Suprapubic skin (tissue), 4 donors: Measurements from ENCODE around the gene NOS3. TPM values are rescaled to one million over a fixed set of nuclear protein-coding genes. Genes with fewer than 3 reads are reported as not detected.

Source experiments
- DNase-seq, 2 donors: peaks; one replicate each; pipeline ENCODE4 v3.0.0-alpha.2; 2019; ENCODE audit warnings: low spot score in 2 of 2
- H3K27ac ChIP-seq: fragments of 200-600 bp; sonication (generic); one replicate; pipeline ENCODE4 v1.5.1; 2019
- H3K27me3 ChIP-seq: fragments of 200-600 bp; sonication (generic); one replicate; pipeline ENCODE4 v1.5.1; 2019
- H3K36me3 ChIP-seq: fragments of 200-600 bp; sonication (generic); one replicate; pipeline ENCODE4 v1.5.1; 2019
- H3K4me1 ChIP-seq: fragments of 200-600 bp; sonication (generic); one replicate; pipeline ENCODE4 v1.5.1; 2019
- H3K4me3 ChIP-seq: fragments of 200-600 bp; sonication (generic); one replicate; pipeline ENCODE4 v1.5.1; 2019; ENCODE audit warnings: mild to moderate bottlenecking
- H3K9me3 ChIP-seq: fragments of 200-600 bp; sonication (generic); one replicate; pipeline ENCODE4 v1.5.1; 2019
- EP300 ChIP-seq: sonication (generic); formaldehyde crosslinking; IDR thresholded peaks from one replicate; pipeline ENCODE4 v1.6.1; 2017; ENCODE audit warnings: antibody characterized with exemption
- POLR2A ChIP-seq, 2 donors: fragments of 450-650 bp; IDR thresholded peaks; one replicate each; pipeline ENCODE4 v1.6.1; 2017; ENCODE audit warnings: antibody characterized with exemption in 2 of 2, mild to moderate bottlenecking in 2 of 2, moderate library complexity in 2 of 2
- POLR2AphosphoS5 ChIP-seq, 3 donors: sonication (generic); formaldehyde crosslinking; IDR thresholded peaks; one replicate each; pipeline ENCODE4 v1.6.1; 2017; ENCODE audit warnings: antibody characterized with exemption in 3 of 3
- WGBS: methylation state at CpG from one replicate; pipeline ENCODE4 v1.1.5; 2018; 5-methylcytosine and 5-hydroxymethylcytosine counted together
- total RNA-seq, 4 donors: library from RNA; depleted of rRNA; stranded (reverse); fragments of >200 nt; gene quantifications; one replicate each; pipeline ENCODE4 v1.1.0, GENCODE V29; 2016
- TF ChIP-seq, protein P1 (sequence below), 2 donors: fragments of 200-600 bp in 1 of 2; fragments of 450-650 bp in 1 of 2; sonication (generic) in 1 of 2; IDR thresholded peaks; one replicate each; pipeline ENCODE4 v1.5.1; 2016 to 2019; ENCODE audit warnings: antibody characterized with exemption in 2 of 2, mild to moderate bottlenecking in 1 of 2, moderate library complexity in 1 of 2

The NOS3 gene
- total RNA-seq, 4 donors from 2014 or later: 2.6 to 10.9 (median 6.8) TPM

DNA sequence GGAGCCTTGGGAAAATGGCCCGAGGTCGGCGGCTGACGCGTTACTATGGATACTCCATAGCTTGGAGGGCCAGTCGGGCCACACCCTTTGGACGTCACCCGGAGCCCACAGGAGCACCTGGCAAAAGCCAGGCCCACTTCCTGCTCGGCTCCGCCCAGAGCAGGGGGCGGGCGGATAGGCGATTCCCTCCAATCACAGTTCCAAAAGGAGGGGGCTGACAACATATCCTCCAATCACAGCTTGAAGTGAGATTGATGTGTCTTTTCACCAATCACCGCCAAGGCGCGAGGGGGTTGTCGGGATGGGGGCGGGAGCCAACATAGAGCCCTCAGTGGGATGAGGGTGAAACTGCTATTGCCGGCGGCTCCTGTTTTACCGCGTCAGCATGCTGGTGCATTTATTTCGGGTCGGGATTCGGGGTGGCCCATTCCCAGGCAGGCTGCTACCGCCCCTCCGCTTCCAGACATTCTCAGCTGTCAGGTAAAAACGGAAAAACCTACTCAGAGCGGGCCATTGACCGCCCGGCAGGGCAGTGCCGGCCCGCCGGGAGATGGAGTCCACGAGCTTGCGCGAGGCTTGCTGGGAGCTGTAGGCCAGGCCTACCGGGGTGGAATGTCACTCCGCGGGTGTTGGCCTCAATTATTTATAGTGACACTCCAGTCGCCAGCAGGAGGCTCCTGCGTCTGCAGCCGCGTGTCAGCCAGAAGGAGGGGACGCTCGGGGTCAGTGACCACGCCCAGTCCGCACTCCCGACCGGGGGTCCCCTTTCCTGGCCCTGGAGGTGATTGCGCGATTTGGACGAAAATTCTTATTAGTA lies 37.5 kb downstream of the NOS3 start, which contains the start of gene ABCB8:
Gene ABCB8 (plus strand): TSS at position 320 of the 817 bp plus-strand sequence. CDS start 66 bp downstream, at position 386.
- peak within 1 kb of the TSS; percentile 74 for H3K4me3 ChIP-seq
- H3K9me3 ChIP-seq: no peaks in the 10 kb centered on the region
- TF ChIP-seq, protein P1, sequence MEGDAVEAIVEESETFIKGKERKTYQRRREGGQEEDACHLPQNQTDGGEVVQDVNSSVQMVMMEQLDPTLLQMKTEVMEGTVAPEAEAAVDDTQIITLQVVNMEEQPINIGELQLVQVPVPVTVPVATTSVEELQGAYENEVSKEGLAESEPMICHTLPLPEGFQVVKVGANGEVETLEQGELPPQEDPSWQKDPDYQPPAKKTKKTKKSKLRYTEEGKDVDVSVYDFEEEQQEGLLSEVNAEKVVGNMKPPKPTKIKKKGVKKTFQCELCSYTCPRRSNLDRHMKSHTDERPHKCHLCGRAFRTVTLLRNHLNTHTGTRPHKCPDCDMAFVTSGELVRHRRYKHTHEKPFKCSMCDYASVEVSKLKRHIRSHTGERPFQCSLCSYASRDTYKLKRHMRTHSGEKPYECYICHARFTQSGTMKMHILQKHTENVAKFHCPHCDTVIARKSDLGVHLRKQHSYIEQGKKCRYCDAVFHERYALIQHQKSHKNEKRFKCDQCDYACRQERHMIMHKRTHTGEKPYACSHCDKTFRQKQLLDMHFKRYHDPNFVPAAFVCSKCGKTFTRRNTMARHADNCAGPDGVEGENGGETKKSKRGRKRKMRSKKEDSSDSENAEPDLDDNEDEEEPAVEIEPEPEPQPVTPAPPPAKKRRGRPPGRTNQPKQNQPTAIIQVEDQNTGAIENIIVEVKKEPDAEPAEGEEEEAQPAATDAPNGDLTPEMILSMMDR (IDR thresholded peaks at IDR 0.05): peak; percentile 47 to 50
- no peak for TF ChIP-seq EP300
- peak in 2 of 3 donors; percentile 45 to 72 for TF ChIP-seq POLR2AphosphoS5 (IDR thresholded peaks at IDR 0.05)
- no peak for TF ChIP-seq POLR2A (IDR thresholded peaks at IDR 0.05)
- DNase-seq: peak; percentile 99 to 100
- H3K27ac ChIP-seq: peak within 1 kb of the TSS; percentile 84
- under 1% methylated on average over 31 of the region's 53 CpGs for WGBS
- H3K4me1 ChIP-seq: peaks cover 26% of the 10 kb centered on the region
- no peaks in the 10 kb centered on the region for H3K27me3 ChIP-seq
- peaks cover 9% of the 10 kb centered on the region for H3K36me3 ChIP-seq

DNA sequence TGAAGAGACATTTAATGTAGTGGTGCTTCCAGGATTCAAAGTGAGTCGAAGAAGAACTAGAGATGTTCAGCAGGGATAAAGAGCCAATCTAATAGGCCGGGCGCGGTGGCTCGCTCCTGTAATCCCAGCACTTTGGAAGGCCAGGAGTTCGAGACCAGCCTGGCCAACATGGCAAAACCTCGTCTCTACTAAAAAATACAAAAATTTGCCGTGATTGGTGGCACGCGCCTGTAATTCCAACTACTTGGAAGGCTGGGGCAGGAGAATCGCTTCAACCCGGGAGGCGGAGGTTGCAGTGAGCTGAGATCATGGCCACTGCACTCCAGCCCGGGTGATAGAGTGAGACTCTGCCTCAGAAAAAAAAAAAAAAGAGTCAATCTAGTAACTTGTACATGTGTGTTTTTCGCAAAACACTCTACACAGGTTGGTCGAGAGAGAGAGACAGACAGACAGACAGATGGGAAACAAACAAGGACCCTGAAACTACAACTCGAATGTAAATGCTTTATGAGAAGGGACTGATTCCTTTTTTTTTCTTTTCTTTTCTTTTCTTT lies 38.2 kb downstream of the NOS3 start:
- Histone ChIP-seq H3K4me3 (peak overlapping the region; percentile 74), H3K4me1 (peaks cover 26% of the 10 kb centered on the region), H3K27me3 (no peaks in the 10 kb centered on the region), H3K27ac (peak overlapping the region; percentile 84), H3K36me3 (peaks cover 16% of the 10 kb centered on the region), H3K9me3 (no peaks in the 10 kb centered on the region)
- WGBS: 35% methylated on average over 17 of the region's 17 CpGs
- TF ChIP-seq POLR2AphosphoS5 (IDR thresholded peaks at IDR 0.05) (no peak), POLR2A (IDR thresholded peaks at IDR 0.05) (no peak), EP300 (no peak)
- TF ChIP-seq, protein P1 (IDR thresholded peaks at IDR 0.05): no peak
- no peak for DNase-seq

DNA sequence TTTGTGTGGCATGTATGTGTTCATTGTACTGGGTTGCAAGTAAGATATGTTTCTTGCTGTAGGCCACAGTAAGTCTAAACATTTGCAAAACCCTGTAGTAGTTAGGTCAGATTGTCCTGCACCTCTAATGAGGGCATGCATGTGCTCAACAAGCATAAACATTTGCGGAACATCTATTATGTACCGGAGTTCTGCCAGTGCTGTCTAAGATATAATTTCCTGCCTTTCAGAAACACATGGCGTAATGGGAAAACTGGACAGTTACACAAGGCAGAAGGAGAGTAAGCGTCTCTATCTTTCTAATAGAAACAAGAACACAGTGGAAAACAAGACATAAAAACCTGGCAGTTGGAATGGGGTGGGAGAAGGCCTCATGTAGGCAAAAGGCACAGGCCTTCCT lies 40.2 kb downstream of the NOS3 start:
- Histone ChIP-seq H3K4me3 (no peak overlapping the region), H3K27me3 (no peaks in the 10 kb centered on the region), H3K36me3 (peaks cover 36% of the 10 kb centered on the region), H3K9me3 (no peaks in the 10 kb centered on the region), H3K27ac (no peak overlapping the region), H3K4me1 (peaks cover 26% of the 10 kb centered on the region)
- TF ChIP-seq POLR2AphosphoS5 (IDR thresholded peaks at IDR 0.05) (no peak), EP300 (no peak), POLR2A (IDR thresholded peaks at IDR 0.05) (no peak)
- TF ChIP-seq, protein P1 (IDR thresholded peaks at IDR 0.05): no peak
- 94% methylated on average over 4 of the region's 4 CpGs for WGBS
- DNase-seq: no peak

DNA sequence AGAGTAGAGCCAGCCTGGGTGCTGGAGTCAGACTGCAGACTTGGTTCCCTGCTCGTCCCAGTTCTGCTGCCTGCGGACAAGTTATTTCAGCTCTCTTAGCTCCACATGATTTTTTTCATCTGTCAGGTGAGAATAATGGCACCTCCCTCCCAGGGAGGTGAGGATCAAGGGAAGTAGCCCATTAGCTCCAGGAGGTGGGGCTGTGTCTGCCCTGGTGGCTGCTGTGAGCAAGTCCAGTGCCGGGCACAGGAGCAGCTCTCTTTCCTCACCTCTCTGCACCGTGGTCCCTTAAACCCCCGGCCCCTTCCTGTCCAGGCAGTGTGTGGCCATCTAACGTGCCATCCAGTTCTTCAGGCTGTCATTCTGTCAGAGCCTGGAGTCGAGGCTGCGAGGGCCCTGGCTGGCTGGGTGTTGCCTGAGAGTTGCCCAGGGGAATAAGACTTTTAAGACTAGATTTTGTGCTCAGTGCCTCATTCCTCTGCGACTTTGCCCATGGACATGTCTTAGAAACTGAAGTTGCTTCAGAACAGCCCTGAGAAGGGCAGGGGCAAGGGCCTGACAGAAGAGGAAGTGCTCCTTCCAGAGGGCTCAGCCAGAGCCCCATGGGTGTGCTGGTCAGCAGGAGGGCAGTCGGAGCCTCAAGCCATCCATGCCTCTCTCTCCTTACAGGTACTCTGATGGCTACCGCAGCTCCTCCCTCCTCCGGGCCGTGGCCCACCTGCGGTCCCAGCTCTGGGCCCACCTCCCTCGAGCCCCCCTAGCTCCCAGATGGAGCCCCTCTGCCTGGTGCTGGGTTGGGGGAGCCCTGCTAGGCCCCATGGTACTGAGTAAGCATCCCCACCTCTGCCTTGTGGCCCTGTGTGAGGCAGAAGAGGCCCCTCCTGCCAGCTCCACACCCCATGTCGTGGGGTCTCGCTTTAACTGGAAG lies 42.4 kb downstream of the NOS3 start:
- H3K4me1 ChIP-seq: peaks cover 11% of the 10 kb centered on the region
- TF ChIP-seq, protein P1 (IDR thresholded peaks at IDR 0.05): no peak
- TF ChIP-seq POLR2A (IDR thresholded peaks at IDR 0.05) (no peak), POLR2AphosphoS5 (IDR thresholded peaks at IDR 0.05) (no peak), EP300 (no peak)
- no peak overlapping the region for H3K4me3 ChIP-seq
- H3K36me3 ChIP-seq: peaks cover 56% of the 10 kb centered on the region
- H3K27me3 ChIP-seq: no peaks in the 10 kb centered on the region
- WGBS: 79% methylated on average over 9 of the region's 17 CpGs
- H3K9me3 ChIP-seq: no peaks in the 10 kb centered on the region
- no peak for DNase-seq
- H3K27ac ChIP-seq: no peak overlapping the region
